ENCODE measurements around the gene IRF5. TPM values are rescaled to one million over a fixed set of nuclear protein-coding genes. Genes with fewer than 3 reads are reported as not detected.

The IRF5 gene
- total and polyA plus RNA-seq, 2 donors (not counting 1 experiment from before 2014, with no cell fraction given) = 91.3 to 135 TPM

- Histone ChIP-seq H3K9ac (ENCODE audit: low read length) (peak overlapping the region; percentile 92), H3K4me2 (replicated peaks; ENCODE audit: low read depth, low read length, poor library complexity, severe bottlenecking) (peak overlapping the region; percentile 90), H3K27ac (ENCODE audit: low read length in 2 of 2) (peak overlapping the region; percentile 89 to 99), H2AFZ (ENCODE audit: insufficient read depth, low read depth, low read length, poor library complexity, severe bottlenecking) (no peak overlapping the region), H3K4me1 (ENCODE audit: control insufficient read depth in 2 of 2, insufficient read depth in 2 of 2, low read length in 2 of 2) (peaks cover 31 to 44% of the 10 kb centered on the region in 2 donors), H3K79me2 (ENCODE audit: control insufficient read depth, insufficient read depth, low read length) (peaks cover 46% of the 10 kb centered on the region), H4K20me1 (ENCODE audit: control insufficient read depth, insufficient read depth, low read length, poor library complexity, severe bottlenecking) (peaks cover 14% of the 10 kb centered on the region), H3K27me3 (replicated peaks in 1 of 4; ENCODE audit: control extremely low read depth in 1 of 4, control insufficient read depth in 3 of 4, insufficient read depth in 4 of 4, low read length in 3 of 4) (no peaks in the 10 kb centered on the region), H3K9me3 (ENCODE audit: control extremely low read depth in 1 of 3, control insufficient read depth in 2 of 3, insufficient read depth in 1 of 3, low read length in 2 of 3) (no peaks in the 10 kb centered on the region), H3K4me3 (ENCODE audit: control extremely low read depth in 1 of 5, extremely low read depth in 1 of 5, insufficient read depth in 1 of 5, low read depth in 2 of 5, low read length in 4 of 5) (peak overlapping the region; percentile 40 to 90 (median 84)), H3K36me3 (replicated peaks in 1 of 2; ENCODE audit: control extremely low read depth in 1 of 2, control insufficient read depth in 1 of 2, extremely low read depth in 1 of 2, insufficient read depth in 2 of 2, low read length in 1 of 2) (peaks cover 0 to 25% of the 10 kb centered on the region in 2 experiments)
- Mint-ChIP-seq H3K9me3 (ENCODE audit: insufficient read depth) (no peaks in the 10 kb centered on the region), H3K27me3 (no peaks in the 10 kb centered on the region), H3K4me3 (peak overlapping the region; percentile 94), H3K4me1 (peaks cover 56% of the 10 kb centered on the region), H3K27ac (peak overlapping the region; percentile 97)
- DNase-seq (peak; percentile 91), ATAC-seq (ENCODE audit: low read depth) (peak; percentile 72)
- POLR2A ChIA-PET = interaction anchor here (0.7 to 2.9 kb wide), 8 partner anchors 8 to 195 kb away, joined by 3 to 21 read pairs (median 8); partner anchors contain the start of gene TNPO3
- intact Hi-C loops (cut with micrococcal nuclease) = loop anchor here (1.0 kb wide), 1 partner anchor 23 kb away; no protein-coding TSS in a partner anchor
- CTCF ChIA-PET = interaction anchor here (1.0 to 3.6 kb wide), 14 partner anchors 8 to 278 kb away, joined by 3 to 26 read pairs (median 4); partner anchors contain the start of gene TNPO3
- TF ChIP-seq EZH2 (IDR thresholded peaks at IDR 0.05; ENCODE audit: borderline replicate concordance, insufficient read depth, low read depth, low read length, poor library complexity, severe bottlenecking) = no peak
- TF ChIP-seq, protein P1, sequence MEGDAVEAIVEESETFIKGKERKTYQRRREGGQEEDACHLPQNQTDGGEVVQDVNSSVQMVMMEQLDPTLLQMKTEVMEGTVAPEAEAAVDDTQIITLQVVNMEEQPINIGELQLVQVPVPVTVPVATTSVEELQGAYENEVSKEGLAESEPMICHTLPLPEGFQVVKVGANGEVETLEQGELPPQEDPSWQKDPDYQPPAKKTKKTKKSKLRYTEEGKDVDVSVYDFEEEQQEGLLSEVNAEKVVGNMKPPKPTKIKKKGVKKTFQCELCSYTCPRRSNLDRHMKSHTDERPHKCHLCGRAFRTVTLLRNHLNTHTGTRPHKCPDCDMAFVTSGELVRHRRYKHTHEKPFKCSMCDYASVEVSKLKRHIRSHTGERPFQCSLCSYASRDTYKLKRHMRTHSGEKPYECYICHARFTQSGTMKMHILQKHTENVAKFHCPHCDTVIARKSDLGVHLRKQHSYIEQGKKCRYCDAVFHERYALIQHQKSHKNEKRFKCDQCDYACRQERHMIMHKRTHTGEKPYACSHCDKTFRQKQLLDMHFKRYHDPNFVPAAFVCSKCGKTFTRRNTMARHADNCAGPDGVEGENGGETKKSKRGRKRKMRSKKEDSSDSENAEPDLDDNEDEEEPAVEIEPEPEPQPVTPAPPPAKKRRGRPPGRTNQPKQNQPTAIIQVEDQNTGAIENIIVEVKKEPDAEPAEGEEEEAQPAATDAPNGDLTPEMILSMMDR (IDR thresholded peaks at IDR 0.05) = no peak
- 1% methylated on average over 20 of the region's 20 CpGs for WGBS (ENCODE audit: insufficient coverage)
Observed at GRCh38 chr7:128940494-128941322, 3.0 kb downstream of the IRF5 start.

Data from B cell (primary cell).